ENCODE results near the gene SETD7.

Gene SETD7

GRCh38 chr4:139568206-139568955 lies 12.4 kb upstream of the SETD7 start:
- no peak for DNase-seq

- no peak for DNase-seq
These were observed 11.3 kb upstream of the SETD7 start for GRCh38 chr4:139567159-139567870.

- no peak for DNase-seq
These were observed 8.5 kb upstream of the SETD7 start for GRCh38 chr4:139564502-139564901.

GRCh38 chr4:139563515-139563914 lies 7.5 kb upstream of the SETD7 start:
- DNase-seq = no peak

- DNase-seq = no peak
These were observed 6.8 kb upstream of the SETD7 start for GRCh38 chr4:139562839-139563238.

- DNase-seq = no peak
These were observed 6.2 kb upstream of the SETD7 start for GRCh38 chr4:139562067-139562684.

- no peak for DNase-seq
These were observed 4.5 kb upstream of the SETD7 start for GRCh38 chr4:139560406-139561104.

- DNase-seq = no peak
These were observed 3.7 kb upstream of the SETD7 start for GRCh38 chr4:139559687-139560086.

GRCh38 chr4:139559089-139559479 lies 3.1 kb upstream of the SETD7 start:
- DNase-seq = no peak

GRCh38 chr4:139558235-139559088 lies 2.4 kb upstream of the SETD7 start:
- DNase-seq = no peak

- DNase-seq = no peak
These were observed 1.6 kb upstream of the SETD7 start for GRCh38 chr4:139557556-139558110.

- peak; percentile 77 for DNase-seq
These were observed 921 bp upstream of the SETD7 start for GRCh38 chr4:139556724-139557555.

GRCh38 chr4:139555705-139556070 lies 331 bp downstream of the SETD7 start:
- DNase-seq = no peak

GRCh38 chr4:139554893-139555704 lies 920 bp downstream of the SETD7 start:
- peak; percentile 47 for DNase-seq

GRCh38 chr4:139554642-139554892 lies 1.5 kb downstream of the SETD7 start:
- DNase-seq = no peak

GRCh38 chr4:139553751-139554641 lies 2.0 kb downstream of the SETD7 start:
- DNase-seq = no peak

GRCh38 chr4:139552517-139553307 lies 3.3 kb downstream of the SETD7 start:
- DNase-seq = no peak

GRCh38 chr4:139550724-139551429 lies 5.1 kb downstream of the SETD7 start:
- DNase-seq = no peak

Data from KG1 (cell line).